Spleen (tissue), 7 donors: ENCODE results near the gene STS.

Source experiments
- POLR2A ChIP-seq, 3 donors: fragments of 450-650 bp; IDR thresholded peaks; one replicate each; pipeline ENCODE4 v1.5.1; 2017; ENCODE audit warnings: antibody characterized with exemption in 3 of 3, mild to moderate bottlenecking in 1 of 3
- TF ChIP-seq, protein P1 (sequence below), 11 experiments: fragments of 200-600 bp in 7 of 11; fragments of 450-650 bp in 4 of 11; sonication (generic) in 4 of 11; IDR thresholded peaks in 8 of 11; conservative IDR thresholded peaks in 3 of 11; 1 replicate in 7 of 11; 2 replicates in 4 of 11; pipeline versions ENCODE4 v1.4.0 to v1.8.0; 2016 to 2021; ENCODE audit warnings: antibody characterized with exemption in 11 of 11, inconsistent platforms in 4 of 11, mild to moderate bottlenecking in 1 of 11
- donor health status: DM: no; HTN: no; CAD: no; lungs with moderate emphysema.
- donor health status: DM: no; HTN: no; CAD: no.
- donor health status: DM: no; HTN: no; CAD: no.

DNA sequence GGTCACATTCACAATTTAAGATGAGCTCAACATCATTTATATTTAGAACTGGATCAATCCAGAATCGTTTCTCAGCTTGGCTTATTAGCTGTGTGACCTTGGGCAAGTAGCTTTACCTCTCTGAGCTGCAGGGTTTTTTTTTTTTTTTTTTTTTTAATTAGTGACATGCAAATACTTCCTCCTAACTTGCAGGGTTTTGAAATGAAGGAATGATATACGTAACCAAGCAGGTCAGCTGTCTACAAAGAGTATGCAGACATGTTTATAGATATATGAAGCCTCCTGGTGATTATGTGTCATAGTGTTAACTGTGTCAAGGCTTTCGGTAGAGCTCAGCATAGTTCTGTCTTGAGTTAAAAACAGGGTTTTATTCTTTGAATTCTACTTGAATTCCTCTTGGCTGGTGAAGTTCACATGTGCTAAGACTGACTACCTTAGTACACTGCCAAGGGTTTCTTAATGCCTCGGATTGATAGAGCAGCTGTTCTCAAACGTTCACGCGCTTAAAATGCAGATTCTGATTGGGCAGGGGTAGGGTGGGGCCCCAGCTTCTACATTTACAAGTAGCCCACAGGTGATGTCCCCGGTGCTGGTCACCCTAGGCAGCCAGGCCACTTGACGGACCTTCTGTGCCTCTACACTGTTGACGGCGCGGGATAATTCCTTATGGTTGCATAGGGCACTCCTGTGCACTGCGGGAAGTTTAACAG is 654 bp upstream of the STS start:
- TF ChIP-seq, protein P1, sequence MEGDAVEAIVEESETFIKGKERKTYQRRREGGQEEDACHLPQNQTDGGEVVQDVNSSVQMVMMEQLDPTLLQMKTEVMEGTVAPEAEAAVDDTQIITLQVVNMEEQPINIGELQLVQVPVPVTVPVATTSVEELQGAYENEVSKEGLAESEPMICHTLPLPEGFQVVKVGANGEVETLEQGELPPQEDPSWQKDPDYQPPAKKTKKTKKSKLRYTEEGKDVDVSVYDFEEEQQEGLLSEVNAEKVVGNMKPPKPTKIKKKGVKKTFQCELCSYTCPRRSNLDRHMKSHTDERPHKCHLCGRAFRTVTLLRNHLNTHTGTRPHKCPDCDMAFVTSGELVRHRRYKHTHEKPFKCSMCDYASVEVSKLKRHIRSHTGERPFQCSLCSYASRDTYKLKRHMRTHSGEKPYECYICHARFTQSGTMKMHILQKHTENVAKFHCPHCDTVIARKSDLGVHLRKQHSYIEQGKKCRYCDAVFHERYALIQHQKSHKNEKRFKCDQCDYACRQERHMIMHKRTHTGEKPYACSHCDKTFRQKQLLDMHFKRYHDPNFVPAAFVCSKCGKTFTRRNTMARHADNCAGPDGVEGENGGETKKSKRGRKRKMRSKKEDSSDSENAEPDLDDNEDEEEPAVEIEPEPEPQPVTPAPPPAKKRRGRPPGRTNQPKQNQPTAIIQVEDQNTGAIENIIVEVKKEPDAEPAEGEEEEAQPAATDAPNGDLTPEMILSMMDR (IDR thresholded peaks at IDR 0.05 in 8 of 11, conservative IDR thresholded peaks at IDR 0.05 in 3 of 11), result no peak
- TF ChIP-seq POLR2A (IDR thresholded peaks at IDR 0.05), result no peak
